Activated CD4-positive, alpha-beta T cell treated with anti-CD3 and anti-CD28 coated beads for 48 hours (primary cell): ENCODE results near the gene ATP8A2.
A peak's percentile ranks its signal among the peaks of the same experiment; 100 is the strongest.
"Not testable (repeated sequence)": the region's sequence is repeated elsewhere in the genome, so short reads cannot be mapped to it uniquely, and the experiment has no call there.

Experiments used
- DNase-seq: peaks from one replicate; pipeline ENCODE4 v3.0.0-alpha.2; 2020

Gene ATP8A2

DNA sequence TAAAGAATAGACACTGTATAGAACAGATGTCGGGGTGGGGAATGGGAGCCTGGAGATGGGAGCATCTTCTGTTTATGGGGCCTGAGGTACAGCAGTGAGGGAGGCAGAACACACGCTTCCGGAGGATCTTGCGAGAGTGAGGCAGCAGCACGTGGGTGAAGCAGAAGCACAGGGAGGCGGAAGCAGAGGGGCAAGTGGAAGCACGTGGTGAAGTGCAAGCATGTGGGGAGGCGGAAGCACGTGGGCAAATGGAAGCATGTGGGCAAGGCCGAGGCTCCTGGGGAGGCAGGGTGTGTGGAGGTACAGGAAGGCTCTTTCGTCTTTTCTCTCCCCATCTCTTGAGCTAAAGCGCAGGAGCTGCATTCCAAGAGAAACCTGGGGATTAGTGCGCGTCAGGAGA, 198.4 kb downstream of the ATP8A2 start:
- no peak for DNase-seq

DNA sequence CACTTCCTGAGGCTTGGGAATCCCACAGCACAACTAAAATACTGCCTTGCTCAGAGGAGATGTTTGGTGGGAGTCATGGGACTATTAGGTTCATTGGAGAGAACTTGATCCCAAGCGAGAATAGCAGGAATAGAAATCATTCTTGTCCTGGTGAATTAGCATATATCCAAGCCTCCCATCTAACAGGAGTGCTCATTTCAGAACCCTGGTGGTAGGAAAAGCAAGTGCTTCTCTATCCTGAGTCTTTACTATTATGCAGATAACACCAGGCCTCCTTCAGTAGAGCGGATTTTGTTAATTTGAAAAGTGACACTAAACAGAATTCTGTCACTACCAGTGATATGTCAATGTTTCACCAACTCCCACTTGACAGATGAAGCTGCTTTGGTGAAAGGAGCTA, 199.5 kb downstream of the ATP8A2 start:
- DNase-seq: no peak

GRCh38 chr13:25572171-25572570, 200.4 kb downstream of the ATP8A2 start:
- not testable (repeated sequence) for DNase-seq

- DNase-seq: peak; percentile 79
Measured at GRCh38 chr13:25574437-25575411, 202.9 kb downstream of the ATP8A2 start.

DNA sequence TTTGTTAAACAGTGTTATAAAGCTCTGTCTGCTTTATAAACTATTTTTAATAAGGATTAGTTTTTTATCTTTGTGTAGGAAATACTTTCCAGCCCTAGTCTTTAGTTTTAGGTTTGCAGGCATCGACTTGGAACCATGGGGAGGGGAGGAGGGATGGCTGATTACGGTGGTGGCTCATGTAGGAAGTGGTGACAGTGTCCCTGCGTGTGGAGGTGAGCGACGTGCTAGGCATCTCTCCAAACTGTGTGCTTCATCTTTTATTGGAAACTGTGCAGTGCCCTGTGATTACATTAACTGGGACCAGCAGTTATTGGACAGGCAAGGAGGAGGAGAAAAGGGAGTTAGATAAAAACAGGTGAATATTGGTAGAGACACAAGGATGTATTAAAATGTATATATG, 203.8 kb downstream of the ATP8A2 start:
- DNase-seq: no peak

GRCh38 chr13:25578526-25578925, 206.8 kb downstream of the ATP8A2 start:
- DNase-seq: no peak

- DNase-seq: no peak
Measured at GRCh38 chr13:25579221-25579620, 207.4 kb downstream of the ATP8A2 start.

DNA sequence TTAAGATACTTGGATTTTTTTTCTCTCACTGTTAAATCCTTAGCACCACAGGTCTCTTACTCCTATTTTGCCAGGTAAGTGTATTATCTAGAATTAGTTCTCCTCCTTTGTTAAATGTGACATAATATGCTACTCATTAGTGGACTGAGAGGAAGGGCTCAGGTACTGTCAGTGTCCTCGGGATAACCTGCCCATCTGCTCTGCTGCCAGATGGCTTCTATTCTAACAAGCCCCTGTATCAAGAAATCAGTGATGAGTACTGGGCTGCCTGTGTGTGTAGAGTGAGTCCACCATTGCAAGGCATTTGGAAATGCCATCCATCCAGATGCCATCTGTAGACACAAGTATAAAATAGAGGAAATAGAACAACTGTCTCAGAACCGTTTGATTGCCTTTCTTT, 209.6 kb downstream of the ATP8A2 start:
- DNase-seq: no peak

DNA sequence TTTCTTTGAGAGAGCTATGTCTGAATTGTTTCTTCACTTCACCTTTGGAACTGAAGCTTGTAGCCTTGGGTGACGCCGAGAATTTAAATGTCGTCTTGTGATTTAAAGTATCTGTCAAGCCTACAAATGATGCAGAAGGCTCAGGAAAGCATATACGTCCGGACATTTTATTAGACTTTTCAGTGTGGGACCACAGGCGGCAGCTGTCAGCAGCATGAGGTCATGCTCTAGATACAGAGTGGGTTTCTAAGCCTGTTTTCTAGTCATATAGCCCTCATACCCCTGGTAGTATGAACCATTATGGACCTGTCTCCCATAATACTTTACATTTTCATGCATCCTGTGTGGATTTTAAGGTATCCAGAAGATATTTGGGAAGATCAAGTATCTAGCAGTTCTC, 212.3 kb downstream of the ATP8A2 start:
- no peak for DNase-seq

GRCh38 chr13:25585000-25585399, 213.2 kb downstream of the ATP8A2 start:
- no peak for DNase-seq

GRCh38 chr13:25587326-25587980, 215.7 kb downstream of the ATP8A2 start:
- no peak for DNase-seq

GRCh38 chr13:25588336-25589060, 216.7 kb downstream of the ATP8A2 start:
- no peak for DNase-seq

GRCh38 chr13:25598421-25598820, 226.6 kb downstream of the ATP8A2 start:
- DNase-seq: no peak

DNA sequence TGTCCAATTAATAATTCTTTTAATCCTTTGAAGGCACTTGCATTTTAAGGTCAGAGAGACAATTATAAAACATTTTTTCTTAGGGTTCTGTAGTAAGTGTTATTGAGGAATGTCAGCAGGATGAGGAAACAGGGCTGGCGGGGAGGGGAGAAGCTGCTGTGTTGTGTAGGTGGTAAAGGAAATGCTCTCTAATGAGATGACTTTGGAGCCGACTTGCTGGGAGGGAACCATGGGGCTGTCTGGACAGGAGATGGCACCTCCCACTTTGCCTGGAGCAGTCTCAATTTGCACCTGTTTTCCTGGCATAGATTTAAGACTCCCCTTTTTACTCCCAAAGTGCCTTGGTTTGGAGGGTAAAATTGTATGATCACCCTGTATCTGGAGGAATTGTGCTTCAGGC, 230.4 kb downstream of the ATP8A2 start:
- DNase-seq: no peak

DNA sequence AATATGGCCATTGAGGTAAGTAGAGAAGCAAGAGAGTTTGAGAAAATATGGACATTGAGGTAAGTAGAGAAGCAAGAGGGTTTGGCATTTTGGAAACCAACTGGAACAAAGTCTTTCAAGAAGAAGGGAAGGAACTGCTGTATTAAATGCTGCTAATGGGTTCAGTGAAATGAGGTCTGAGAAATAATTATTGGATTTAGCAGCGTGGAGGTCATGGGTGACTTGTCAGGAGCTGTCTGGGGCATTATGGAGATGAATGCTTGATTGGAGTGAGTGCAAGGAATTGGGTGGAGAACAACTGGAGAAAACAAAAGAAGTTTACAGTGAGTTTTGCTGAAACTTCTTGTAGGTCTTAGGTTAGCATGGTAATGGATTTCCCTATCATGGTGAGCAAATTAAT, 232.3 kb downstream of the ATP8A2 start:
- DNase-seq: no peak

DNA sequence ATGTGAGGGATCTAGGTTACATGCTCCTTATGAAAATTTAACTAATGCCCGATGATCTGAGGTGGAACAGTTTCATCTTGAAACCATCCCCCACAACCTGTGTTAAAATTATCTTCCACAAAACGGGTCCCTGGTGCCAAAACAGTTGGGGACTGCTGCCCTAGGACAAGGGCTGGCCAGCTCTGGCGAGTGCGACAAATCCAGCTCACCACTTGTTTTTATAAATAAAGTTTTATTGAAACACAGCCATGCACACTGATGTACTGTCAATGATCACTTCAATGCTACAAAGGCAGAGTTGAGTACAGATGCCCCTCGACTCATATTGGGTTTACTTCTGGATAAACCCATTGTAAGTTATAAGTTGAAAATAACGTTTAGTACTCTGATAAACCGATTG, 235.3 kb downstream of the ATP8A2 start:
- no peak for DNase-seq

GRCh38 chr13:25608181-25608580, 236.4 kb downstream of the ATP8A2 start:
- DNase-seq: no peak

GRCh38 chr13:25616674-25617073, 244.9 kb downstream of the ATP8A2 start:
- no peak for DNase-seq

DNA sequence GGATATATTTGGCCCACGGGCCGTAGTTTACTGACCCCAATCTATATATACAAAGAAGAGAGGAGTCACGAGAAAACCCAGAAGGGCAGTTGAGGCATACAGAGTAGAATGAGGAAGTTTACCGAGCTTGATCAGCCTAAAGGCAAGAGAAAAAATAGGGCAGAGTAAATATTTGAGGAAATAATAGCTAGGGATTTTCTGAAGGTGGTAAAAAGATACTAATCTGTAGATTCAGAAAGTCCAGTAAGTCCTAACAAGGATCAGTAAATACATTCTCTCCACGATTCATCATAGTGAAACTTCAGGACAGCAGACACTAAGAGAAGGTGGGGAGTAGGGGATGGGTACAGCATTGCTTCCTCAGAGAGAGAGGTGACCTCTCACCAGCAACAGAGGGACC, 248.1 kb downstream of the ATP8A2 start:
- DNase-seq: no peak

- no peak for DNase-seq
Measured at GRCh38 chr13:25625414-25625813, 253.6 kb downstream of the ATP8A2 start.

DNA sequence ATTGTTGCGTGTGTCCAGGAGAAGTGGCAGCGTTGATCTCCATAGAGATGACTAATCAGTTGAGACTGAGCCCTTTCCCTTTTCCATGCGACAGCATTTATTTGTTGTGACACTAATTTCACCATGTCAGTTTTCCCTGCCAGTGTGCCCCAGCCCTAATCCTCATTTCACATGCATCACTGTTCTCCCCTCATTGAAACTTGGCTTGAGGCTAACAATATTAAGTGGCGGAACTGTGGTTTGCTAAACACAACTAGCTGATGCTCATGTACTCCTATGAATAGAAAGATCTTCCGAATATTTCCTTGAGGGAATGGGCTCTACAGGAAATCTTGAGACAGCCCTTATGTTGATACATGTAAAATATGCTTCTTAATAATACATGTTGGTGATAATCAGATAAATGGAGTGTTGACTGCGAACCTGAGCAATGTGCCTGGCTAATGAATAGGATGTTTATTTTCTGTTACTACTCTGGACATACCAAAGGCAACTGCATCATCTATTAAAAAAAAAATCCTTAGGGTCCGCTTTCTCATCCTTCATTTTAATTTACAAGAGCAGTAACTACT, 258.6 kb downstream of the ATP8A2 start:
- DNase-seq: no peak

- no peak for DNase-seq
Measured at GRCh38 chr13:25632166-25632888, 260.6 kb downstream of the ATP8A2 start.

DNA sequence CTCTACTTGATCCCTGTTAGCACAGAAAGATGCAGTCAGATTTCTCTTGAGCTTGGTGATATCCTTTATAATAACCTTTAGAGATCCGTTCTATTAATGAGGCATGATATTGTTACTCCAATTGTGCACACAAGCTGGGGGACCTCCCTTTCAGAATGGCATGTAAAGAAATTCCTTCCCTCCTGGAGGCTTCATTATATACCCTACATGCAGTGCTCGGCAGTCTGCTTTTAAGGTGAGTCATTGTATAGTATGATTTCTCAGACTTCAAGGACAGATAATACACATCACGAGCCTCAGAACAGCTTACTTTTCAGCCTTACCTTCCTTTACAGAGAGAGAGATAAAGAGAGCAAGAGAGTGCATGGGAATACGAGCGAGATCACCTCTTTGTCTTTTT, 261.3 kb downstream of the ATP8A2 start:
- DNase-seq: no peak
